ENCODE measurements around the gene PAK1.

PAK1 gene

DNA sequence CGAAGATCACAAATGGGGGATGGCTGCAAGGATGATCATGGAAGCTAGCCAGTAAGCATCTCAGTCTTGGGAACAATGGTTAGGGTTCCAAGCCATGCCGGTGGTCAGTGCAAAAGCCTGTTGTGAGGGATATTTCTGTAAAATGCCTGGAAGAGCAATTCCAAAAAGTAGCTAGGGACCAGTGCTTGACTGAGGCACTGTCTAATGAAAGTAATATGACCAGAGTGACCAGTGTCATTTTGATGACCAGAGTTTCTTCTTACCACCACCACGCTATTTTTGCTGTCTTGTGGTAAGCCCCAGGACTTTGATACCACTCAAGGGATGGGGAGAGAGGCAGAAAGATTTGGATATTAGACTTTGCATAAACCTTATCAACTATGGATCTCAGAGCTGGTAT is 190.8 kb downstream of the PAK1 start:
- TF ChIP-seq, protein P1, sequence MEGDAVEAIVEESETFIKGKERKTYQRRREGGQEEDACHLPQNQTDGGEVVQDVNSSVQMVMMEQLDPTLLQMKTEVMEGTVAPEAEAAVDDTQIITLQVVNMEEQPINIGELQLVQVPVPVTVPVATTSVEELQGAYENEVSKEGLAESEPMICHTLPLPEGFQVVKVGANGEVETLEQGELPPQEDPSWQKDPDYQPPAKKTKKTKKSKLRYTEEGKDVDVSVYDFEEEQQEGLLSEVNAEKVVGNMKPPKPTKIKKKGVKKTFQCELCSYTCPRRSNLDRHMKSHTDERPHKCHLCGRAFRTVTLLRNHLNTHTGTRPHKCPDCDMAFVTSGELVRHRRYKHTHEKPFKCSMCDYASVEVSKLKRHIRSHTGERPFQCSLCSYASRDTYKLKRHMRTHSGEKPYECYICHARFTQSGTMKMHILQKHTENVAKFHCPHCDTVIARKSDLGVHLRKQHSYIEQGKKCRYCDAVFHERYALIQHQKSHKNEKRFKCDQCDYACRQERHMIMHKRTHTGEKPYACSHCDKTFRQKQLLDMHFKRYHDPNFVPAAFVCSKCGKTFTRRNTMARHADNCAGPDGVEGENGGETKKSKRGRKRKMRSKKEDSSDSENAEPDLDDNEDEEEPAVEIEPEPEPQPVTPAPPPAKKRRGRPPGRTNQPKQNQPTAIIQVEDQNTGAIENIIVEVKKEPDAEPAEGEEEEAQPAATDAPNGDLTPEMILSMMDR (IDR thresholded peaks at IDR 0.05), result no peak
- peaks cover 11% of the 10 kb centered on the region for H3K27me3 Mint-ChIP-seq (ENCODE audit: low read depth, poor library complexity)

DNA sequence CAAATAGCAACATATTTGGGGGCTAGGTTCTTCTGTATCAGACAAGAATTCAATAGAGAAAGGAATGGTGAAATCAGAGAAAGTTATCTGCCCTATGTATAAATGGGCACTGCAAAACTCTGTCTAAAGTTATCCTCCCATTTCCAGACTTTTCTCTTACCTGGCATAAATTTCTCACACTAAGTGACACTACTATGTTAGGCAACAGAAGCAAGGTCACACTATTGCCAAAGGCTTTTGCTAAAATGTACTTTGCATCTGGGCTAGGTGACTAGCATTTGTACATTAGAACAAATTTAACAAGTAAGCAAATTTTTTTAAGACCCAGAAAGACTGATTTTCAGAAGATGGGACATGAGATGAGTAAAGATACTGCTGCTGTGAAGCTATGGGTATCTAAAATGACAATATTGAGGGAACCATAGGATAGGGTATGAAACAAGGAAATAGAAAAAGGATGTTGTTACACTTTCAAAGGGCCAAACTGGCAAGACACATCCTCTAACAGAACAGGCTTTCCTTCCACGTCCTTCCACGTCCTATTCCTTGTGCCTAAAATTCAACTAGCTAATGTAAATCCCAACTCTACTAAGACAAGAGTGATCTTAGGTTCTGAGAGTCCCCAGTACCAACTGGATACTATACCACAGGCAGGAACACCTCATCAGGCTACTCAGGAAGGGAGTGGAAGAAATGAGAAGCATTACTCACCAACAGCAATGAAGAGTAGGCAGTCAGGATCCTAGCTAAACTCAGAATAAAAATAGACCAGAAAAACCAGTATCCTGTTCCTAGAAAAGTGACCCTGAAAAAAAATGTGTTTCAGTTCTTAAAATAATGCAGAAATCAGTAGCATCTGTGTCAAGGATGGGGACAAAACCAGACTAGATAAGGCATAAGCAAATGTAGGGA is 195.0 kb downstream of the PAK1 start:
- no peak for DNase-seq
- peaks cover 5% of the 10 kb centered on the region for H3K27me3 Mint-ChIP-seq (ENCODE audit: low read depth, poor library complexity)

More for the DNA sequence above, 190.8 kb downstream of the PAK1 start:
- Mint-ChIP-seq H3K36me3 (ENCODE audit: low read depth) (no peaks in the 10 kb centered on the region), H3K4me1 (no peaks in the 10 kb centered on the region), H3K9me3 (peaks cover 18% of the 10 kb centered on the region), H3K4me3 (no peak overlapping the region), H3K27ac (no peak overlapping the region)
- DNase-seq, result no peak

DNA sequence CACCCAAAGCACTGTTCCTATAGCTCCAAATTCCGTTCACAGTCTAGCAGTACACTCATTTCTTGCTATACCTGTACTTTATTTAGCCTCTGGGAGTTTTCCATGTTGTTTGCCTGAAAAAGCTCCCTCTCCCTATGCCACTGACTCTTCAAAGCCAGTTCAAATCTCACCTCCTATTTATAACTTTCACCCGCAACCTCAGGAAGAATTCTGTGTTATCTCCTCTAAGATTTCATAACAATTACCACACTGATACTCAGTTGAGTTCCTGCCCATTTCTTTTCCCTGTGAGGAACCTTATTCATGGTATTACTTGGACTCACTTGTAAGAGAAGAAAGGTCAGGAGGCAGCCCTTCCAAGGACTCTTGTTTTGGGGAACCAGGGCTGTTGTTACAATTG is 197.6 kb downstream of the PAK1 start:
- H3K27ac Mint-ChIP-seq, result no peak overlapping the region
- H3K9me3 Mint-ChIP-seq, result peaks cover 18% of the 10 kb centered on the region
- no peak for DNase-seq
- H3K27me3 Mint-ChIP-seq (ENCODE audit: low read depth, poor library complexity), result peaks cover 15% of the 10 kb centered on the region
- no peaks in the 10 kb centered on the region for H3K4me1 Mint-ChIP-seq
- H3K36me3 Mint-ChIP-seq (ENCODE audit: low read depth), result no peaks in the 10 kb centered on the region
- no peak overlapping the region for H3K4me3 Mint-ChIP-seq
- TF ChIP-seq, protein P1 (IDR thresholded peaks at IDR 0.05), result no peak

More for the DNA sequence above, 195.0 kb downstream of the PAK1 start:
- H3K36me3 Mint-ChIP-seq (ENCODE audit: low read depth), result no peaks in the 10 kb centered on the region
- H3K27ac Mint-ChIP-seq, result no peak overlapping the region
- H3K4me1 Mint-ChIP-seq, result no peaks in the 10 kb centered on the region
- TF ChIP-seq, protein P1 (IDR thresholded peaks at IDR 0.05), result no peak
- H3K9me3 Mint-ChIP-seq, result peaks cover 18% of the 10 kb centered on the region
- H3K4me3 Mint-ChIP-seq, result no peak overlapping the region
